Smooth muscle cell (in vitro differentiated cells): ENCODE measurements around the gene CDH15. TPM values are rescaled to one million over a fixed set of nuclear protein-coding genes. Genes with fewer than 3 reads are reported as not detected.
"Not testable (repeated sequence)": the region's sequence is repeated elsewhere in the genome, so short reads cannot be mapped to it uniquely, and the experiment has no call there.

Experiments
- DNase-seq: peaks from one replicate; lab custom pipeline; 2025; ENCODE audit not compliant: unreplicated experiment; lab: John Stamatoyannopoulos, UW
- H2AFZ ChIP-seq: fragments of 200-600 bp; sonication (generic); 2 replicates; pipeline ENCODE4 v1.6.0; 2016; ENCODE audit warnings: antibody characterized with exemption, low read depth, mild to moderate bottlenecking
- H3F3A ChIP-seq: fragments of 200-600 bp; sonication (generic); 2 replicates; pipeline ENCODE4 v1.6.0; 2017; ENCODE audit warnings: antibody characterized with exemption, low read depth
- H3K27ac ChIP-seq: fragments of 200-600 bp; sonication (generic); 2 replicates; pipeline ENCODE4 v1.5.1; 2016; ENCODE audit warnings: low read depth, mild to moderate bottlenecking
- H3K27me3 ChIP-seq: fragments of 200-600 bp; sonication (generic); 2 replicates; pipeline ENCODE4 v1.6.1; 2016; ENCODE audit warnings: low read depth, mild to moderate bottlenecking
- H3K36me3 ChIP-seq: fragments of 200-600 bp; sonication (generic); 2 replicates; pipeline ENCODE4 v1.5.1; 2016; ENCODE audit warnings: low read depth
- H3K4me1 ChIP-seq: fragments of 200-600 bp; sonication (generic); 2 replicates; pipeline ENCODE4 v1.5.1; 2016; ENCODE audit warnings: low read depth
- H3K4me2 ChIP-seq: fragments of 200-600 bp; sonication (generic); 2 replicates; pipeline ENCODE4 v1.6.0; 2016; ENCODE audit warnings: mild to moderate bottlenecking
- H3K4me3 ChIP-seq: fragments of 200-600 bp; sonication (generic); 2 replicates; pipeline ENCODE4 v1.5.1; 2016; ENCODE audit warnings: mild to moderate bottlenecking
- H3K79me2 ChIP-seq: fragments of 200-600 bp; sonication (generic); 2 replicates; pipeline ENCODE4 v1.6.0; 2016; ENCODE audit warnings: low read depth, mild to moderate bottlenecking
- H3K9ac ChIP-seq: fragments of 200-600 bp; sonication (generic); 2 replicates; pipeline ENCODE4 v1.6.0; 2016; ENCODE audit warnings: low read depth
- H3K9me3 ChIP-seq: fragments of 200-600 bp; sonication (generic); replicated peaks from 2 replicates; pipeline ENCODE4 v1.5.1; 2016; ENCODE audit warnings: low read depth
- H4K20me1 ChIP-seq: fragments of 200-600 bp; sonication (generic); 2 replicates; pipeline ENCODE4 v1.6.0; 2016; ENCODE audit warnings: low read depth
- CTCF ChIP-seq: fragments of 200-600 bp; sonication (generic); IDR thresholded peaks from 2 replicates; pipeline ENCODE4 v1.5.1; 2017; ENCODE audit warnings: borderline replicate concordance, mild to moderate bottlenecking, antibody characterized with exemption; ENCODE audit not compliant: insufficient read depth, poor library complexity, severe bottlenecking
- WGBS: methylation state at CpG from one replicate; pipeline ENCODE4 v1.1.7; 2016; ENCODE audit warnings: low lambda C conversion rate; 5-methylcytosine and 5-hydroxymethylcytosine counted together
- polyA plus RNA-seq: library from polyadenylated mRNA; unstranded; fragments of >200 nt; fragmentation: Nextera tagmentation; extraction: Ambion mirVana; gene quantifications from 2 replicates; pipeline ENCODE4 v1.2.1, GENCODE V29; 2016
- total RNA-seq: library from RNA; depleted of rRNA; stranded (reverse); fragments of >200 nt; gene quantifications from 2 replicates; pipeline ENCODE4 v1.2.3, GENCODE V29; 2014

The CDH15 gene
- total and polyA plus RNA-seq, 2 experiments from 2014 or later, result 0.36 to 1.4 TPM

GRCh38 chr16:89187032-89187769 is 15.7 kb downstream of the CDH15 start:
- H3F3A ChIP-seq, result peaks cover 12% of the 10 kb centered on the region
- H3K27ac ChIP-seq, result no peak overlapping the region
- no peak for TF ChIP-seq CTCF
- H3K36me3 ChIP-seq, result no peaks in the 10 kb centered on the region
- H3K4me1 ChIP-seq, result no peaks in the 10 kb centered on the region
- H3K9ac ChIP-seq, result no peak overlapping the region
- 88% methylated on average over 19 of the region's 19 CpGs for WGBS
- no peaks in the 10 kb centered on the region for H4K20me1 ChIP-seq
- no peak overlapping the region for H2AFZ ChIP-seq
- no peak overlapping the region for H3K4me2 ChIP-seq
- no peaks in the 10 kb centered on the region for H3K9me3 ChIP-seq
- H3K79me2 ChIP-seq, result no peaks in the 10 kb centered on the region
- DNase-seq, result no peak
- H3K27me3 ChIP-seq, result peaks cover 6% of the 10 kb centered on the region
- no peak overlapping the region for H3K4me3 ChIP-seq

- no peak overlapping the region for H3K4me2 ChIP-seq
- no peaks in the 10 kb centered on the region for H3K79me2 ChIP-seq
- H3K27me3 ChIP-seq, result peaks cover 6% of the 10 kb centered on the region
- H3K9ac ChIP-seq, result no peak overlapping the region
- no peak for TF ChIP-seq CTCF
- no peaks in the 10 kb centered on the region for H3K9me3 ChIP-seq
- H3K27ac ChIP-seq, result no peak overlapping the region
- 77% methylated on average over 12 of the region's 19 CpGs for WGBS
- no peaks in the 10 kb centered on the region for H3K36me3 ChIP-seq
- H3K4me1 ChIP-seq, result no peaks in the 10 kb centered on the region
- H3K4me3 ChIP-seq, result no peak overlapping the region
- peaks cover 12% of the 10 kb centered on the region for H3F3A ChIP-seq
- no peaks in the 10 kb centered on the region for H4K20me1 ChIP-seq
- DNase-seq, result no peak
- H2AFZ ChIP-seq, result no peak overlapping the region
These were observed 16.3 kb downstream of the CDH15 start for GRCh38 chr16:89187770-89188392.

GRCh38 chr16:89188471-89189357 is 17.2 kb downstream of the CDH15 start:
- H3K79me2 ChIP-seq, DNase-seq, H3K36me3 ChIP-seq, H3K27ac ChIP-seq, H2AFZ ChIP-seq, H3K27me3 ChIP-seq, H3K4me2 ChIP-seq, H4K20me1 ChIP-seq, H3K4me3 ChIP-seq, H3K4me1 ChIP-seq, H3K9ac ChIP-seq, H3K9me3 ChIP-seq: not testable (repeated sequence)
- WGBS, result 93% methylated on average over 25 of the region's 25 CpGs
- peaks cover 12% of the 10 kb centered on the region for H3F3A ChIP-seq
